Inferior parietal cortex (tissue), 1 donor: ENCODE measurements around the gene PHF13.

Experiments
- DNase-seq: peaks from one replicate; pipeline ENCODE4 v3.0.0-alpha.2; 2016; ENCODE audit errors: extremely low spot score

Gene PHF13

GRCh38 chr1:6613361-6614018 is at the start of gene PHF13:
Gene PHF13, plus strand, starts transcription at chr1:6613731. Its CDS starts 336 bp downstream, at chr1:6614067.
- DNase-seq: peak; percentile 98

GRCh38 chr1:6569033-6569432 is 44.5 kb upstream of the PHF13 start:
- DNase-seq: no peak

DNA sequence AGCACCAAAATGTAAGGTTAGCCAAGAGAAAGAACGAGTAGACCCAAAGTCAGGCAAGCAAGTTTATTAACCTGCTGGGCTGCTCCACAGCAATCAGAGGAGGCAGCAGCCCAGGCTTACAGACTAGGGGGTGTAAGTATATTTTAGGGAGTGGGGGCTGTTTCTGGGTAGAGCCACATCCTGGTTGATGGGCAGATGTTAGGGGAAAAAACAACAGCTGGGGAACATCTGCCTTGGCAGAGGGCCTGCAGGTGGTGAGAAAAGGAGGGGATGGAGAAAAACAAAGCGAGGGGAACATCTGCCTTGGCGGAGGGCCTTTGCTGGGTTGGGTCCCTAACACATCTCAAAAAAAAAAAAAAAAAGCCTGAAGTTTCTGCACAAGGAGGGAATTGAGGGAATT is 43.4 kb upstream of the PHF13 start:
- no peak for DNase-seq

- no peak for DNase-seq
Measured at GRCh38 chr1:6570987-6571386, 42.5 kb upstream of the PHF13 start.

DNA sequence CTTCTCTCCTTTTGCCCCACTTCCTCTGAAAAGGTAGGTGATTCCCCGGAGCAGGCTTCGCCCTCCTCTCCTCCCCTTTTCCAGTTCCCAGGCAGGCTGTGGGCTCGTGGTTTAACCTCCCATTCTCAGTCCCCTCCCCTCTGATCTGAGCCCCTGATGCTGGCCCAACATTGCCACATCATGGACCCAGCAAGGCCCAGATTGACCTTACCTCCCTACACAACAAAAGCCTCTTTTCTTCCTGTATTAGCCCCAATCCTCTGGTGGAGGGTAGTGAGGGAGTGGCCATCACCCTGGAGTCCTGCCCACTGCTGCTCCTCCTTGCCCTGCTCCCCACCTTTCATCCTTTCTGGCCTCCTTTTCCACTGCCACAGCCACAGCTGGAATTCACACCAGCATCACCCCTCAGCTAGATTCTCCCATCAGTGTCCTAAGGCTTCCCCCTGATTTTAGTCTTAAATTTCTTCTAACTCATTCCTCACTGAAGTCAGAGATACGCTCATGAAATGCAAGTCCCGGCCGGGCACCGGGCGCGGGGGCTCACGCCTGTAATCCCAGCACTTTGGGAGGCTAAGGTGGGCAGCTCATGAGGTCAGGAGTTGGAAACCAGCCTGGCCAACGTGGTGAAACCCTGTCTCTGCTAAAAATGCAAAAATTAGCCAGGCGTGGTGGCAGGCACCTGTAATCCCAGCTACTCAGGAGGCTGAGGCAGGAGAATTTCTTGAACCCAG is 40.7 kb upstream of the PHF13 start:
- DNase-seq: no peak

DNA sequence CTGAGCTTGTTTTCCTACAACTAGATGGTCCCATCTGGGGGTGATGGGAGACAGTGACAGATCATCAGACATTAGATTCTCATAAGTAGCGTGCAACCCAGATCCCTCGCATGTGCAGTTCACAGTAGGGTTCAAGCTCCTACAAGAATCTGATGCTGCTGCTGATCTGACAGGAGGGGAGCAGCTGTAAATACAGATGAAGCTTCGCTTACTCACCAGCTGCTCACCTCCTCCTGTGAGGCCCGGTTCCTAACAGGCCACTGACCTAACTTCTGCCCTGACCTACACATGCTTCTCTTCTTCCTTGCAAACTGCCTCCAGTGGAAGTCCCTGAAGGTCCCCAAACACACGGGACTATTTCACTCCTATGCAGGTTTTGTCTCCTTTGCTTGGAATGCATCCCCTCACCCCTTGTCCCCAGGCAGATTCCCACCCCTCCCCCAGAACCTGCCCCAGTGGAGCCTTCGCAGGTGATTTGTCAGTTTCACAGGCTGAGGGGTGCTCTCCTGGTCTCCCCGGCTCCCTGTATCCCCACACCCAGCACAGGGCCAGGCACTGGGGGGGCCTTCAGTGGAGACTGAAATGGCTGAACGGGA is 39.4 kb upstream of the PHF13 start:
- DNase-seq: no peak

GRCh38 chr1:6574818-6575217 is 38.7 kb upstream of the PHF13 start:
- no peak for DNase-seq

DNA sequence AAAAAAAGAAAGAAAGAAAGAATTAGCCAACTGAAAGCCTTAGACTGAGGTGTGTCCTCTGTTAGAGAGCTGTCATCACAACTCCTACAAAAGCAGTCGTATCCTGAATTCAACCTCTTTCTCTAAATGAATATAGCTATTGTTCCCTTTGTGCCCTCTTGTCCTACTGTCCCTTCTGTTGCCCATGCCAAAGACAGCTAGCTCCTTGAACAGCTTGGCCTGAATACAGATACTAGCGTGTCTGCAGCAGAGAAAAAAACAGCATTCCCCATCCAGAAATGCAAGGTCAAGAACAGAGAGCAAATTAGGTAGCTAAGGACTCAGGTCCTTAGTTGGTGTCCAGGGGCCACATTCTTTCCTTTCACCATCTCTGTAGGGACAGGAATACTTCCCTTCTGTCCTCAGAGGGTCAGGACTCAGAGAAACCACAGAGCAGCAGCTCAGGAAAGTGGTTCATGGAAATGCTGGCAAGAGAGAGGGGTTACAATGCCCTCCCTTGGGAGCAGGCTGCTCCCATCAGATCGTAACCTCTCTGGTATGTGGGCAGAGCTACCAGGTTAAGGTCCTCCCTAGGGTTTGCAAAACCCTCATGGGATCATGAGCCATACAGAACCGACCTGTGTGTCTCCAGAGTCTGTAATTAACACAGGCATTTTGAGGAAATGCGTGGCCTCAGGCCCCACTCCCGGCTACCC is 35.6 kb upstream of the PHF13 start:
- DNase-seq: no peak

DNA sequence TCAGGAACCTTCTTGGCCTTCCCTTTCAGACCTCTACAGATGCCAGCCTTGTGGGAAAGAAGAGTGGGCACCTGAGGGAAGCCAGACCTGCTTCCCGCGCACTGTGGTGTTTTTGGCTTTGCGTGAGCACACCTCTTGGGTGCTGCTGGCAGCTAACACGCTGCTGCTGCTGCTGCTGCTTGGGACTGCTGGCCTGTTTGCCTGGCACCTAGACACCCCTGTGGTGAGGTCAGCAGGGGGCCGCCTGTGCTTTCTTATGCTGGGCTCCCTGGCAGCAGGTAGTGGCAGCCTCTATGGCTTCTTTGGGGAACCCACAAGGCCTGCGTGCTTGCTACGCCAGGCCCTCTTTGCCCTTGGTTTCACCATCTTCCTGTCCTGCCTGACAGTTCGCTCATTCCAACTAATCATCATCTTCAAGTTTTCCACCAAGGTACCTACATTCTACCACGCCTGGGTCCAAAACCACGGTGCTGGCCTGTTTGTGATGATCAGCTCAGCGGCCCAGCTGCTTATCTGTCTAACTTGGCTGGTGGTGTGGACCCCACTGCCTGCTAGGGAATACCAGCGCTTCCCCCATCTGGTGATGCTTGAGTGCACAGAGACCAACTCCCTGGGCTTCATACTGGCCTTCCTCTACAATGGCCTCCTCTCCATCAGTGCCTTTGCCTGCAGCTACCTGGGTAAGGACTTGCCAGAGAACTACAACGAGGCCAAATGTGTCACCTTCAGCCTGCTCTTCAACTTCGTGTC is 34.7 kb upstream of the PHF13 start:
- no peak for DNase-seq

GRCh38 chr1:6579374-6580118 is 34.0 kb upstream of the PHF13 start, which contains the start of gene ZBTB48:
Gene ZBTB48, plus strand, starts transcription at chr1:6579994. Its CDS starts 616 bp downstream, at chr1:6580610.
- peak; percentile 100 for DNase-seq

DNA sequence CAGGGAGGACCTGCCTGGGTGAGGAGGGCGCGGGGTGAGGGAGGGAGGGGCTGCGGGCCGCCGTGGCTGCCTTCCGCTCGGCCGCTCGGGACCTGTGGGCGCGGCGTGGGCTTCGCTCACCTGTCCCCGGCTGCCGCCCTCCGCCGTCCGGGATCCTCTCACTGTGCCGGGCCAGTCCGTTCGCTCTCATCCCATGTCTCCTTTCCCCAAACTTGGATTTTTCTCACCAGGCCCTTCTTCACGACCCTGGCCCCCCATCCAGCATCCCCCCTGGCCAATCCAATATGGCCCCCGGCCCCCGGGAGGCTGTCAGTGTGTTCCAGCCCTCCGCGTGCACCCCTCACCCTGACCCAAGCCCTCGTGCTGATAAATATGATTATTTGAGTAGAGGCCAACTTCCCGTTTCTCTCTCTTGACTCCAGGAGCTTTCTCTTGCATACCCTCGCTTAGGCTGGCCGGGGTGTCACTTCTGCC is 33.4 kb upstream of the PHF13 start:
- DNase-seq: no peak

DNA sequence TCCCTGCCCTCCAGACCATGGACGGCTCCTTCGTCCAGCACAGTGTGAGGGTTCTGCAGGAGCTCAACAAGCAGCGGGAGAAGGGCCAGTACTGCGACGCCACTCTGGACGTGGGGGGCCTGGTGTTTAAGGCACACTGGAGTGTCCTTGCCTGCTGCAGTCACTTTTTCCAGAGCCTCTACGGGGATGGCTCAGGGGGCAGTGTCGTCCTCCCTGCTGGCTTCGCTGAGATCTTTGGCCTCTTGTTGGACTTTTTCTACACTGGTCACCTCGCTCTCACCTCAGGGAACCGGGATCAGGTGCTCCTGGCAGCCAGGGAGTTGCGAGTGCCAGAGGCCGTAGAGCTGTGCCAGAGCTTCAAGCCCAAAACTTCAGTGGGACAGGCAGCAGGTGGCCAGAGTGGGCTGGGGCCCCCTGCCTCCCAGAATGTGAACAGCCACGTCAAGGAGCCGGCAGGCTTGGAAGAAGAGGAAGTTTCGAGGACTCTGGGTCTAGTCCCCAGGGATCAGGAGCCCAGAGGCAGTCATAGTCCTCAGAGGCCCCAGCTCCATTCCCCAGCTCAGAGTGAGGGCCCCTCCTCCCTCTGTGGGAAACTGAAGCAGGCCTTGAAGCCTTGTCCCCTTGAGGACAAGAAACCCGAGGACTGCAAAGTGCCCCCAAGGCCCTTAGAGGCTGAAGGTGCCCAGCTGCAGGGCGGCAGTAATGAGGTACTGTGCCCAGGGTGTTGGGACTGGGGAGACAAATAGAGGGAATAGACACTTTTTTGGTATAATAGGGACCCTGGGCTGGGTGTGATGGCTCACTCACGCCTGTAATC is 32.7 kb upstream of the PHF13 start:
- no peak for DNase-seq

DNA sequence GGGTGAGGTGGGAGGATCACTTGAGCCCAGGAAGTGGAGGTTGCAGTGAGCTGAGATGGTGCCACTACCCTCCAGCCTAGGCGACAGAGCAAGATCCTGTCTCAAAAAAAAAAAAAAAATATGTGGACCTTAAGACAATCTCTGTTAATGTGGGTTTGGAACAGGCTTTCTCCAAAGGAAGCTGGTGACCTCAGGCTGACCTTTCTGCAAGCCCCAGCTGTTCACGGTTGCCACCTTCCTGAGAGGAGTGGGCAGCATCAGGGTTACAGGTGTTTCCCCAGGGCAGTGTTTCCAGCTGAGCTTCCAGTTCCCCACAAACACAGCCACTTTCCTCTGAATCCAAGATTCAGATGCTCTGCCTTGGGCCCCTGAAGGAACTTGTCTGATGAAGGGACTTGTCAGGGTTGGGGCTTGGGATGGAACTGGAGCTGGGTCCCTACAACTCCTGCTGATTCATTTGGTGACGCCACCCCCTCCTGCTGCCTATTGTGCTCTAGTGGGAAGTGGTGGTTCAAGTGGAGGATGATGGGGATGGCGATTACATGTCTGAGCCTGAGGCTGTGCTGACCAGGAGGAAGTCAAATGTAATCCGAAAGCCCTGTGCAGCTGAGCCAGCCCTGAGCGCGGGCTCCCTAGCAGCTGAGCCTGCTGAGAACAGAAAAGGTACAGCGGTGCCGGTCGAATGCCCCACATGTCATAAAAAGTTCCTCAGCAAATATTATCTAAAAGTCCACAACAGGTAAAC is 31.8 kb upstream of the PHF13 start:
- no peak for DNase-seq

DNA sequence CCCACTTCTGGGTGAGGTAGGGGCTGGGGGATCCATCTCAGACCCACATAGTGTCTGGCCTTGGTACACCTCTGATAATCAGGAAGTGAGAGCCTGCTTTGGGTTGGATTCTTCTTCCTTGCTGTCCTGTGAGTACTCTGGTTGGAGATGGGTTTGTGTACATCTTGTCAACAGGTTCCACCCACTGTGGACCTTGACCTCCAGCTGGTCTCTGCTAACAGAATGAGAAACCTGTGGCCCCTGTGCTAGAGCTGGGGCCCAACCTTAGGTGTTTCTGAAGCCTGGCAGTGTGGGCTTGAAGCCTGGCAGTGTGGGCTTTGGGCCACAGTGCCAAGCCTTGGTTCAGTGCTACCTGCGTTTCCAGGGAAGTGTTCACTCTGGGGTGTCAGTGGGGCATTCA is 31.2 kb upstream of the PHF13 start:
- no peak for DNase-seq

- DNase-seq: no peak
Measured at GRCh38 chr1:6584126-6585080, 29.1 kb upstream of the PHF13 start.

DNA sequence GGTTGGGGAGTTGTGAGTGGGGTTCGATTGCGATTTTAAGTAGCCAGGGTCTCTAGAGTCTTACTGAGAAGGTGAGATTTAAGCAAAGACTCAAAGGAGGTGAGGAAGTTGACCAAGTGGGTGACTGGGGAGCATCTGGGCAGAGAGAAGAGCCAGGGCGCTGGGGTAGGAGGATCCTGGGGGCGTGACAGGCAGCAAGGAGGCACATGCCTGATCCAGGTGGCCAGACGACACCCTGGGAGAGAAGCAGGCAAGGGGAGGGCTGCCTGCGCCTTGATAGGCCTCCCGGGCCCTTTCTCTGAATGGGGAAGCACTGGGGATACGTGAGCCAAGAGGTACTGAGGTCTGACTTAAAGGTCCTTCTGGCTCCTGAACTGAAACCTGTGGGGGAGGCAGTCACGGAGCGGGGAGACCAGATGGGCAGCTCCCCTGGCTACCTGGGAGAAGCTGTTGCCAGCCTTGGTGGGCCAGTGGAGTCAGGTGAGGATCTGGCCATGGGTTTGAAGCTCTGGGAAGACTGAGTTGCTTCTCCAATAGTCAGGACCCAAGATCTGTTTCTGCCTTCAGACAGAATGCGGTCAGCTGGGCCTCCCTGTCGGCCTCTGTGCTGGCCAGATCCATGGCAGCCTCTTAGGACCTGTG is 28.3 kb upstream of the PHF13 start:
- DNase-seq: no peak

- DNase-seq: no peak
Measured at GRCh38 chr1:6585841-6586240, 27.7 kb upstream of the PHF13 start.

- no peak for DNase-seq
Measured at GRCh38 chr1:6586404-6586816, 27.1 kb upstream of the PHF13 start.
